ENCODE measurements around the gene BCL2L11.

Gene BCL2L11

DNA sequence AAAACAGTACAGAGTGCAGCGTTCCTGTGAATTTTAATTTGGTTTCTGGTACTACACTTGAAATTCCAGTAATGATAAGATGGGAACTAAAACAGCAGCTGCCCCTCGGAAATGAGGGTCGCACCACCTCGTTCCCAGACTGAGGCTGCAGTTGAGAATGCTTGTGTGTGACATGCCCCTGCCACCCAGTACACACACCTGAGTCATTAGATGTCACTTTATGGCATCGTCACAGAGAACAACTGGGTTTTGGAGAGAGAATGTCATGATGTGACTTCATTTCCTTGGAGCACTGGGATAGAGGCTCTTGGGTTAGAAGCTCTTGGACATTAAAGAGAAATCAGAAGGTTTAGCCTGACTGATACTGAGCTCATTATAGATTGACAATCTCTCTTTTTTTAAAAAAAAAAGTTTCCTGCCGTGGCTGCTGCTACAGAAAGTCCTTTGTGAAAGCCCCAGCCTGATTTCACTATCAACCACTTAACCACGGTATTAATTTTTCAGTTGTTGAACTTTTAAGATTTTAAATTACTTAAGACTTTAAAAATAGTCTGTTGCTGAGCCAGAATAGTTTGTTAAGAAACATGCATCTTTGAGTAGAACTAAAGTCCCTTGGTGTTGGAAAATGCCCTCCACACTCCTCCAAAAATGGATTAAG lies 24.5 kb downstream of the BCL2L11 start:
- no peak overlapping the region for H3K4me3 ChIP-seq (ENCODE audit: low read length)
- TF ChIP-seq, protein P1, sequence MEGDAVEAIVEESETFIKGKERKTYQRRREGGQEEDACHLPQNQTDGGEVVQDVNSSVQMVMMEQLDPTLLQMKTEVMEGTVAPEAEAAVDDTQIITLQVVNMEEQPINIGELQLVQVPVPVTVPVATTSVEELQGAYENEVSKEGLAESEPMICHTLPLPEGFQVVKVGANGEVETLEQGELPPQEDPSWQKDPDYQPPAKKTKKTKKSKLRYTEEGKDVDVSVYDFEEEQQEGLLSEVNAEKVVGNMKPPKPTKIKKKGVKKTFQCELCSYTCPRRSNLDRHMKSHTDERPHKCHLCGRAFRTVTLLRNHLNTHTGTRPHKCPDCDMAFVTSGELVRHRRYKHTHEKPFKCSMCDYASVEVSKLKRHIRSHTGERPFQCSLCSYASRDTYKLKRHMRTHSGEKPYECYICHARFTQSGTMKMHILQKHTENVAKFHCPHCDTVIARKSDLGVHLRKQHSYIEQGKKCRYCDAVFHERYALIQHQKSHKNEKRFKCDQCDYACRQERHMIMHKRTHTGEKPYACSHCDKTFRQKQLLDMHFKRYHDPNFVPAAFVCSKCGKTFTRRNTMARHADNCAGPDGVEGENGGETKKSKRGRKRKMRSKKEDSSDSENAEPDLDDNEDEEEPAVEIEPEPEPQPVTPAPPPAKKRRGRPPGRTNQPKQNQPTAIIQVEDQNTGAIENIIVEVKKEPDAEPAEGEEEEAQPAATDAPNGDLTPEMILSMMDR (conservative IDR thresholded peaks at IDR 0.05; ENCODE audit: low read length): no peak
- no peak for DNase-seq (ENCODE audit: low read depth)

DNA sequence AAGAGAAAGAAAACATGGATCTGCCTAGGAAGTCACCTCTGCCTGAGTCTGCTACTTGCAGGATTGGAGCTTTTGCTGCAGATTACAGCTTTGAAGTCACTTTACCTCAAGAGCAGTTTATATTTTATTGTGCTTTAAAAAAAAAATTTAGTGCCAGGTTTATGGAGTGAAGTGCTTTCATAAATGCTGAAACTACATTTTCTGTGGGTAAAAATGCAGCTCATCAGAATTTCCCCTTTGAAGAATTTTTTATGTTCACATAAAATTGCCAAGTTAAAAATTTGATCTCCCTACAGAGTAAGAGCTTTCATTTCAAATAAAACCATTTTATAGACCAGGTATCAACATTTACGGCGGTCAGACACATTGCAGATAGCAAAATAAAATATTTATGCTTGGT lies 25.2 kb downstream of the BCL2L11 start:
- no peak for DNase-seq (ENCODE audit: low read depth)
- TF ChIP-seq, protein P1 (conservative IDR thresholded peaks at IDR 0.05; ENCODE audit: low read length): no peak
- H3K4me3 ChIP-seq (ENCODE audit: low read length): no peak overlapping the region

DNA sequence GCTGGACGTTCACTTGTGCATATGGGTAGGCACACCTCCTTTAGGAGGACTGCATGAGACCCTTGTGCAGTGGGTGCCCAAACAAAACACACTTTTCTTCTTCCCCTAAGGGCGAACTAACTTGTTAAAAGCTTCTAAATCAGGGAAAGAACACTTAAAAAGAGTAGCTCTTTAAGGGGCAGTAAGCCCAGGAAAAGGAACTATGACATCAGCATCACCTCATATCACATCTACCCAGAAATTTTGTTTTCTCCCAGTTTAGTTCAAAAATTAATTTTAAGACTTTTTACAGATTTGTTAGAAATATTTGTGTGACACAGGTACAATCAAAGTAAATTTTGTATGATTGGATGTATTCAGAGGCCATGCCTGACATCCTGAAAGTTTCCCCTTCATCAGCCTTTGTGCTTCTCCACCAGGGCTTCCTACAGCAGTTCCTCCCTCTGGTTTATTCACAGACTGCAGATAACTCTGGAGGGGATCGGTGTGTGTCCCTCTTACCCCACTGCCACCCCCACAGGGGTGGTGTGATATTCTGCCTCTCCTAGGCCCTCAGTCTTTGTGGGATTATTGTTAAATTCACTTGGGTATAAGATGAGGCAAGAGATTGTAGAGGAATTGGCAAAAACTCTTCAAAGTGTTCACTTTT lies 27.6 kb downstream of the BCL2L11 start:
- no peak overlapping the region for H3K4me3 ChIP-seq (ENCODE audit: low read length)
- TF ChIP-seq, protein P1 (conservative IDR thresholded peaks at IDR 0.05; ENCODE audit: low read length): no peak
- DNase-seq (ENCODE audit: low read depth): no peak

DNA sequence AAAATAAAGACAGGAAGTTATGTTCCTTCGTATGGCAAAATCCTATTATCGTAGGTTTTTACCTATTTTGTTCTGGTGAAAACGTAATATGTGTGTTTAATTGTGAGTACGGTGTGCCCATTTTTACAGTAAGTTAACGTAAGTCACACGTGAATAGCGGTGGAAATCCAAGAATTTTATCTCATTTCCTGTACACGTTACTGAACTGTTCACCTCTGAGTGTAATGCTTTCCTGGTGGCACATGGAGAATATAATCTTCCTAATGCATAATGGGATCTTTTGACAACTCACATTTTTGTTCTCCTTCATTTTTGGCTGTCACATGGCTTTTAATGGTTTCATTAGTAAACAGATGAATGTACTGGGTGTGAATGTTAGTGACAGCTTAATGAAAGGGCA lies 28.2 kb downstream of the BCL2L11 start:
- TF ChIP-seq, protein P1 (conservative IDR thresholded peaks at IDR 0.05; ENCODE audit: low read length): no peak
- H3K4me3 ChIP-seq (ENCODE audit: low read length): no peak overlapping the region
- no peak for DNase-seq (ENCODE audit: low read depth)

DNA sequence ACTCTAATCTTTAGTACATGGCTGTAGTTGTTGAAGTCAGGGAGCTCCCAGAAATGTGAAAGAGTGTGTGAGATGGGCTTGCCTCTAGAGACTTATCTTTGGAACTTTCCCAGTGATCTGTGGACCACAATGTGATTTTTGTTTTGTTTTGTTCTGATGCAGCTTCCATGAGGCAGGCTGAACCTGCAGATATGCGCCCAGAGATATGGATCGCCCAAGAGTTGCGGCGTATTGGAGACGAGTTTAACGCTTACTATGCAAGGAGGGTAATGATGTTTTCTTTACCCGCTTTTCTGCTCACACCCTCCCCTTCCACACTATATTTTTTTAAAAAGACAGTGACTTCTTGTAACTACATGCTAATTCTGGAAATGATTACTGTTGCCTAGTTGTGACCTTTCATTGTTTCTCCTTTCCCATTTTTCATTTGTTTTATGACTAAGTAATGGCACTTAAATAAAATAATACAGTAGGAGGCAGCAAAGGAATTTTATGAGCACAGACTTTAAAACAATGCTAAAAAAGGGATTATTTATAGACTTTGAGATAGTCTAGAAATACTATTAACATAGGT lies 29.3 kb downstream of the BCL2L11 start:
- no peak overlapping the region for H3K4me3 ChIP-seq (ENCODE audit: low read length)
- TF ChIP-seq, protein P1 (conservative IDR thresholded peaks at IDR 0.05; ENCODE audit: low read length): no peak
- no peak for DNase-seq (ENCODE audit: low read depth)

DNA sequence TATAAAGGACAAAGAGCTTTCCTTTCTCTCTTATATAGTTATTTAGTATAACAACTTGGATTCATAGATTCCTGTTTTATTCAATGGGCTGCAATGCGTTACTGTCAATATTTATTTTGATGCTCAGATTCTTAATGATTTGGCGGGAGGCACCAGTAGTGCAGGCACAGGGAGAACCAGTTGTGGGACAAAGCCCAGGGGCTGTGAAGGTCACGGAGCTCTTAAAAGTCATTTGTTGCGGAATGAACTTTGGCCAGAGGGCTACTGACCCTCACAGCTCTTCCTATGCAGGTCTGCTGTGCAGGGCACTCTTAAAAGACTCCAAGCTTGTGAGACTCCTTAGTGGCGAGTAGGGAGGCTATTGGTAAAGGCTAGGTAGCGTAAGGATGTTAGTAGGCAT lies 34.0 kb downstream of the BCL2L11 start:
- no peak for DNase-seq (ENCODE audit: low read depth)
- no peak overlapping the region for H3K4me3 ChIP-seq (ENCODE audit: low read length)
- TF ChIP-seq, protein P1 (conservative IDR thresholded peaks at IDR 0.05; ENCODE audit: low read length): no peak

DNA sequence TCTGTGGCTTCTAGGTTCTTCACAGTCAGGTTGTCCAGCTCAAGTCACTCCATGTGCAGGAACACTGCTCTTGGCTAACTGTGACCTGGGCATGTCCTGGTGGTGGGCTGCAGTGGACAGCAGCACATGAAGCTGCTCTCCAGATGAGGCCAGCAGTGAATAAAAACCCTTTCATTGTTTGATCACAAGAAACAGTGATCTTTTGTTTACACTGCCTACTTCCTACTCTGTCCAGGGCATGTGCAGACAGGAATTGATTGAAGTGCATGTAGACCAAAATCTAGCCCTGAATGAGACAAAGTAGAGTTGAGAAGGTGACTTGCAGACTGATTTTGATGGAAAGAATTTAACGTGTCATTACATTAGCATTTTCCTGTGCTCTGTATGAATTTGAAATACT lies 34.9 kb downstream of the BCL2L11 start:
- TF ChIP-seq, protein P1 (conservative IDR thresholded peaks at IDR 0.05; ENCODE audit: low read length): no peak
- no peak overlapping the region for H3K4me3 ChIP-seq (ENCODE audit: low read length)
- no peak for DNase-seq (ENCODE audit: low read depth)
